Measurements from ENCODE around the gene SPARCL1.

- TF ChIP-seq CTCF (optimal IDR thresholded peaks at IDR 0.05 in 1 of 3, IDR thresholded peaks at IDR 0.05 in 1 of 3, conservative IDR thresholded peaks at IDR 0.05 in 1 of 3; ENCODE audit: extremely low read depth in 1 of 3, insufficient read depth in 2 of 3, low read length in 3 of 3) (no peak), EZH2 (IDR thresholded peaks at IDR 0.05; ENCODE audit: low read length) (no peak)
Observed at GRCh38 chr4:87541956-87542709, 13.0 kb upstream of the SPARCL1 start.
